Neural crest cell (in vitro differentiated cells): ENCODE measurements around the gene CDK14. TPM values are rescaled to one million over a fixed set of nuclear protein-coding genes. Genes with fewer than 3 reads are reported as not detected.

Source experiments
- DNase-seq: peaks from one replicate; pipeline ENCODE4 v3.0.0; 2021; ENCODE audit warnings: low read depth, mixed read lengths, low spot score
- H3K27ac Mint-ChIP-seq: one replicate; pipeline ENCODE4 v1.8.0; 2021; ENCODE audit warnings: mild to moderate bottlenecking, mixed read lengths; ENCODE audit not compliant: unreplicated experiment
- H3K27me3 Mint-ChIP-seq: 2 replicates; pipeline ENCODE4 v1.8.0; 2021; ENCODE audit warnings: low read depth, mild to moderate bottlenecking, mixed read lengths
- H3K36me3 Mint-ChIP-seq: 2 replicates; pipeline ENCODE4 v1.8.0; 2021; ENCODE audit warnings: low read depth, mild to moderate bottlenecking, mixed read lengths
- H3K4me1 Mint-ChIP-seq: 2 replicates; pipeline ENCODE4 v1.8.0; 2021; ENCODE audit warnings: mixed read lengths
- H3K4me3 Mint-ChIP-seq: one replicate; pipeline ENCODE4 v1.8.0; 2021; ENCODE audit warnings: mild to moderate bottlenecking, mixed read lengths
- H3K9me3 Mint-ChIP-seq: 2 replicates; pipeline ENCODE4 v1.8.0; 2021; ENCODE audit warnings: mixed read lengths
- CTCF ChIP-seq: fragments of 200-600 bp; sonication (generic); conservative IDR thresholded peaks from 2 replicates; pipeline ENCODE4 v1.5.0; 2021; ENCODE audit warnings: antibody characterized with exemption, mild to moderate bottlenecking
- total RNA-seq: library from RNA; stranded (reverse); gene quantifications from 2 replicates; pipeline ENCODE4 v1.2.1, GENCODE V29; 2021

Gene CDK14
- total RNA-seq, 1 donor from 2014 or later, result 49.6 TPM

- Mint-ChIP-seq H3K4me3 (no peak overlapping the region), H3K27me3 (no peaks in the 10 kb centered on the region), H3K36me3 (no peaks in the 10 kb centered on the region), H3K4me1 (peaks cover 17% of the 10 kb centered on the region), H3K27ac (peak overlapping the region; percentile 4), H3K9me3 (no peaks in the 10 kb centered on the region)
- TF ChIP-seq CTCF, result no peak
- DNase-seq, result no peak
These were observed 442.9 kb downstream of the CDK14 start for GRCh38 chr7:91039033-91039432.

- no peak overlapping the region for H3K4me3 Mint-ChIP-seq
- no peak for DNase-seq
- H3K27me3 Mint-ChIP-seq, result no peaks in the 10 kb centered on the region
- TF ChIP-seq CTCF, result no peak
- H3K9me3 Mint-ChIP-seq, result no peaks in the 10 kb centered on the region
- H3K4me1 Mint-ChIP-seq, result peaks cover 17% of the 10 kb centered on the region
- H3K27ac Mint-ChIP-seq, result no peak overlapping the region
- H3K36me3 Mint-ChIP-seq, result no peaks in the 10 kb centered on the region
These were observed 445.0 kb downstream of the CDK14 start for GRCh38 chr7:91041141-91041540.

GRCh38 chr7:91041901-91042484, 445.9 kb downstream of the CDK14 start:
- Mint-ChIP-seq H3K4me1 (peaks cover 17% of the 10 kb centered on the region), H3K27ac (peak overlapping the region; percentile 44), H3K27me3 (no peaks in the 10 kb centered on the region), H3K36me3 (no peaks in the 10 kb centered on the region), H3K9me3 (no peaks in the 10 kb centered on the region), H3K4me3 (no peak overlapping the region)
- no peak for TF ChIP-seq CTCF
- DNase-seq, result no peak

- Mint-ChIP-seq H3K27me3 (no peaks in the 10 kb centered on the region), H3K4me3 (no peak overlapping the region), H3K27ac (peak overlapping the region; percentile 79), H3K4me1 (peaks cover 17% of the 10 kb centered on the region), H3K9me3 (no peaks in the 10 kb centered on the region), H3K36me3 (no peaks in the 10 kb centered on the region)
- DNase-seq, result no peak
- no peak for TF ChIP-seq CTCF
These were observed 447.1 kb downstream of the CDK14 start for GRCh38 chr7:91043186-91043585.

GRCh38 chr7:91043924-91044645, 448.0 kb downstream of the CDK14 start:
- Mint-ChIP-seq H3K4me3 (no peak overlapping the region), H3K4me1 (peaks cover 17% of the 10 kb centered on the region), H3K9me3 (no peaks in the 10 kb centered on the region), H3K27me3 (no peaks in the 10 kb centered on the region), H3K27ac (no peak overlapping the region), H3K36me3 (no peaks in the 10 kb centered on the region)
- no peak for DNase-seq
- TF ChIP-seq CTCF, result no peak
